SK-N-SH treated with all-trans-retinoic acid at 6 μM for 48 hours (cell line): Measurements from ENCODE around the gene JRKL.

Experiments
- BACH2 ChIP-seq: fragments of 250-450 bp; sonication (Bioruptor Pico); IDR thresholded peaks from 2 replicates; pipeline ENCODE4 v1.9.0; 2021; ENCODE audit warnings: mild to moderate bottlenecking, borderline replicate concordance
- CSDC2 ChIP-seq: fragments of 250-450 bp; sonication (Bioruptor Pico); IDR thresholded peaks from 2 replicates; pipeline ENCODE4 v1.5.0; 2020; ENCODE audit warnings: mild to moderate bottlenecking, moderate library complexity
- GLIS3 ChIP-seq: fragments of 250-450 bp; sonication (Bioruptor Pico); IDR thresholded peaks from 2 replicates; pipeline ENCODE4 v1.5.0; 2020; ENCODE audit warnings: mild to moderate bottlenecking, moderate library complexity
- ISL1 ChIP-seq: fragments of 250-450 bp; sonication (Bioruptor Pico); IDR thresholded peaks from 2 replicates; pipeline ENCODE4 v2.1.2; 2022; ENCODE audit warnings: mild to moderate bottlenecking, moderate library complexity
- OSR1 ChIP-seq: fragments of 250-450 bp; sonication (Bioruptor Pico); IDR thresholded peaks from 2 replicates; pipeline ENCODE4 v1.8.0; 2022; ENCODE audit warnings: moderate library complexity, mild to moderate bottlenecking, inconsistent platforms
- TCF4 ChIP-seq: fragments of 250-450 bp; sonication (Bioruptor Pico); IDR thresholded peaks from 2 replicates; pipeline ENCODE4 v1.8.0; 2021; ENCODE audit warnings: mild to moderate bottlenecking, moderate library complexity, borderline replicate concordance
- ZC3H10 ChIP-seq: fragments of 250-450 bp; sonication (Bioruptor Pico); IDR thresholded peaks from 2 replicates; pipeline ENCODE4 v1.5.1; 2021; ENCODE audit warnings: mild to moderate bottlenecking, moderate library complexity
- ZNF8 ChIP-seq: fragments of 450-650 bp; formaldehyde crosslinking; IDR thresholded peaks from 2 replicates; pipeline ENCODE4 v1.5.0; 2020; ENCODE audit warnings: mild to moderate bottlenecking, moderate library complexity

DNA sequence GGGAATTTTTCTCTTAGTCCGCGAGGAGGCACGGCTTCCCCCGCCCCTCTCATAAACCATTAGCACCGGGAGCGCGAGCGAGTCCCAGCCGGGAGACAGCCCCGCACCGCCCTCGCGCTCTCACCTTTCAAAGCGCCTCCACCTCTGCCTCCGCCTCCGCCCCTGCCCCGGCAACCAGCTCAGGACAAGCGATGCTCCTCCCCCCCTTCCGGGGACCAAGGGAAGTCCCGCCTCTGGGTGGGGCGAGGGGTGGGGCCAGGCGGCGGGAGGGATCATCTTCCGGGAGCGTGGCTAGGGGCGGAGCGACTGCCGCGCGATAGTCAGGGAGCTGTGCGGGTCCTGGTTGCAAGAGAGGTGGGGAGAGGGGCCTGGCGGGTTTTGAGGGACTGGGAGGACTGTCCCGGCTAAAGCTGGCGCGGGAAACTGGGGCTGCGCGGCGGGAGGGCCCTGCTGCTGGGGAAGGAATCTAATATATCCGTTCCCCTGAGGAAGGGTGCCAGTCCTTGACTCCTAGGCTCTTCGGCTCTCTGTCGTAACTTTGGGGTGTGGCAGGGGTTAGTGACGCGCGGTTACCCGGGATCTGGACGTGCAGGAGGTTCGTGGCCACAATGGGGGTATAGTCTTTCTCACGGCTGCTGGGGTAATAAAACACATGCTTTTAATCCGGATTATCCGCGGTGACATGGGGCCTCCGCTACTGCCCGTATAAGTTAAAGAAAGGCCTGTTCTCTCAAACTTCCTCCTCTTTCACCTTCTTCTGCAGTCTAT is at the start of gene JRKL, which contains the start of gene CCDC82:
- TF ChIP-seq ZNF8 (CRISPR knock-in tag) (no peak), TCF4 (CRISPR knock-in tag) (no peak), GLIS3 (CRISPR knock-in tag) (0 out of 2 replicates have a peak, but pooled peaks have one; percentile 31), ZC3H10 (CRISPR knock-in tag) (no peak), ISL1 (CRISPR knock-in tag) (no peak), BACH2 (CRISPR knock-in tag) (no peak), CSDC2 (CRISPR knock-in tag) (no peak), OSR1 (no peak)
